GM19463 (cell line): ENCODE measurements around the gene ZNF724.
"Not testable (repeated sequence)": the region's sequence is repeated elsewhere in the genome, so short reads cannot be mapped to it uniquely, and the experiment has no call there.

Experiments used
- ATAC-seq: cut with Tn5 transposase; IDR thresholded peaks from one replicate; pipeline ENCODE4 v1.9.1; 2021; ENCODE audit warnings: mild to moderate bottlenecking, moderate library complexity; ENCODE audit not compliant: unreplicated experiment

The ZNF724 gene

GRCh38 chr19:23249911-23250649 is at the start of gene ZNF724:
Gene ZNF724, minus strand, starts transcription at chr19:23250394. Its CDS starts 152 bp downstream, at chr19:23250242.
- peak; percentile 98 for ATAC-seq

DNA sequence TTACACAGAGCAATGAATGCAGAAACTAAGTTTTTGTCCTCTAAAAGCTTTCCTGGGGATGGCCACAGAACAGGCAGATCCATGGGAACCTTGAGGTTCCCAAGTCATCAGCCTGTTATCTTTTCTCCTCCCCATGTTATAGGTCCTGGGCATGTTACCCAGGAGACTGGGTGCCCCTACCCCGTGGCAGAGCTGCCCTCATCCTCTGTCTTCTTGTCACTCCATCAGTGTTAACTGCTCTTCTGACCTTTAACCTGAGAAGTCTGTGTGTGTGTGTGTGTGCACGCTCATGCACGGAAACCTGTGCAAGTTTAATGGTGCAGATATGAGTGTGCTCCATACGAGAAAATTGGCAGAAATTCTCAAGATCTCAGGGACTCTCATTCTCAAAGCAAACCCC is 43.9 kb upstream of the ZNF724 start:
- ATAC-seq = no peak

GRCh38 chr19:23289966-23290365 is 39.8 kb upstream of the ZNF724 start:
- not testable (repeated sequence) for ATAC-seq

DNA sequence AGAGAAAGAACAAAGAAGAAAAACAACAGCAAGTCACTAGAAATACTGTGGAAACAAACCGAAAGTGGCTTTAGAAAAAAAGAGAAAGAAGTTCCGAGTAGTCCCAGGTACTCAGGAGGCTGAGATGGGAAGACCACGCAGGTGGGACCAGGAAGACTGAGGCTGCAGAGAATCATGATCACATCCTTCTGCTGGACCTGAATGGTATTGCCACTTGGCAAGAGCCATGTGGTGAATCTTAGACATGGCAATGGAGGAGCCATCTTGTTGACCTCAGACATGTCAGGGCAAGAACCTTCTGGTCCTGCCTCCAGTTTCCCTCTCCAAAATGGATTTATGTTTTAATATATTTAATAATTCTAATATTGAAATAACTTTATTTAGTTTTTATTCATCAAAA is 37.4 kb upstream of the ZNF724 start:
- no peak for ATAC-seq

GRCh38 chr19:23286477-23286876 is 36.3 kb upstream of the ZNF724 start:
- no peak for ATAC-seq

- ATAC-seq = no peak
These were observed 35.8 kb upstream of the ZNF724 start for GRCh38 chr19:23285948-23286347.

GRCh38 chr19:23285326-23285725 is 35.1 kb upstream of the ZNF724 start:
- ATAC-seq = not testable (repeated sequence)

DNA sequence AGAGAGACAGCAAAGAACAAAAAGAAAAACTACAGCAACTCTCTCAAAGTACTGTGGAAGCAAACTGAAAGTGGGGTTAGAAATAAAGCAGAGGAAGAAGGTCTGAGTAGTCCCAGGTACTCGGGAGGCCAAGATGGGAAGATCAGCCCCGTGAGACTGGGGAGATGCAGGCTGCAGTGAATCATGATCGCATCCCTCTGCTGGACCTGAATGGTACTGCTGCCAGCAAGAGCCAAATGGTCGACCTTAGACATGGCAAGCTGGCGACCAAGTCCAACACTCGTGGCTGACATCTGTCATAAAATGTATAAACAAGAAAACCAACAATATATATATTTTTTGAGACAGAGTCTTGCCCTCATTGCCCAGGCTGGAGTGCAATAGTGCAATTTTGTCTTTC is 33.7 kb upstream of the ZNF724 start:
- ATAC-seq = no peak

GRCh38 chr19:23281663-23282276 is 31.6 kb upstream of the ZNF724 start:
- no peak for ATAC-seq

DNA sequence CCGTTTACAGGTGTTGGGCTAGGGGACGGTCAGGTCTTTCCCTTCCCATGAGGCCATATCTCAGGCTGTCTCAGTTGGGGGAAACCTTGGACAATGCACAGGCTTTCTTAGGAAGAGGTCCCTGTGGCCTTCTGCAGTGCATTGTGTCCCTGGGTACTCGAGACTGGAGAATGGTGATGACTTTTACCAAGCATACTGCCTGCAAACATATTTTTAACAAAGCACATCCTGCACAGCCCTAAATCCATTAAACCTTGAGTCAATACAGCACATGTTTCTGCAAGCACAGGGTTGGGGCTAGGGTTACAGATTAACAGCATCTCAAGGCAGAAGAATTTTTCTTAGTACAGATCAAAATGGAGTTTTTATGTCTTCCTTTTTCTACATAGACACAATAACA is 27.9 kb upstream of the ZNF724 start:
- not testable (repeated sequence) for ATAC-seq

GRCh38 chr19:23273590-23274412 is 23.6 kb upstream of the ZNF724 start:
- peak; percentile 98 for ATAC-seq

DNA sequence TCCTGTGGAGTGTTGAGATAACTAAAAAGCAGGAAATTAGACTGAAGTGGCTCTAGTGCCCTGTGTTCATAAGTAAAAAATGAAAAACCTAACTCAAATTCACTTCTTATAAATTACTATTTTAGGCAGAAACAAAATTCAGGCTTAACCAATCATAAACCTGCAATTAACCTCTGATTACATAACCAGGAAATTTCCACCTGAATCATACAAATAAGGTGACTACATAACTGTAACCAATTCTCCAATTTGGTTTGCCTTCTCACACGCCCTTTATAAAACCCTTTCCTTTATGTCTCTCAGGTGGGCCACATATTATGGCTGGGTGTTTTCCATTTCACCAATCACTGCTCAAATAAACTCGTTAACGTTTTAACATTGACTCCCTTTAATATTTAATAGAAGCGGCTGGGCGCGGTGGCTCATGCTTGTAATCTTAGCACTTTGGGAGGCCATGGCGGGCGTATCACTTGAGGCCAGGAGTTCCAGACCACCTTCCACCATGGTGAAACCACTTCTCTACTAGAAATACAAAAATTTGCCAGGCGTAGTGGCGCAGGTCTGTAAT is 22.9 kb upstream of the ZNF724 start:
- no peak for ATAC-seq

GRCh38 chr19:23263870-23264590 is 13.8 kb upstream of the ZNF724 start:
- no peak for ATAC-seq

DNA sequence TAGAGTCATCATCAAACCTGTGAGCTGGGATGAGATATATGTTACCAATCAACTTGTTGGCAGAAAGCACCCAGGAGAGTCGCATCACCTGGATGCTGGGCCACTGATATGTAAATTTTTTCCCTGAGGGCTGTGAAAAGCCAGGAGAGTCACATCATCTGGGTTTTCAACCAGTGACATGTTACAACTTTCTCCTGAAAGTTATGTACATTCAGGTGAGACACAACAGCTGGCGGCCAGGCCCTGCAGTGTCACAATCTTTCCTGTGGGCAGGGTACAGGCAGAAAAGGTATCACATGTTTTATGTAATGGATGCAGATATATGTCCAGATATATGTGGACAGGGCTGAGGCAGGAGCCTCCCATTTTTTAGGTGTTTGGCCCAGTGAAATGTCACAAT is 13.2 kb upstream of the ZNF724 start:
- no peak for ATAC-seq

DNA sequence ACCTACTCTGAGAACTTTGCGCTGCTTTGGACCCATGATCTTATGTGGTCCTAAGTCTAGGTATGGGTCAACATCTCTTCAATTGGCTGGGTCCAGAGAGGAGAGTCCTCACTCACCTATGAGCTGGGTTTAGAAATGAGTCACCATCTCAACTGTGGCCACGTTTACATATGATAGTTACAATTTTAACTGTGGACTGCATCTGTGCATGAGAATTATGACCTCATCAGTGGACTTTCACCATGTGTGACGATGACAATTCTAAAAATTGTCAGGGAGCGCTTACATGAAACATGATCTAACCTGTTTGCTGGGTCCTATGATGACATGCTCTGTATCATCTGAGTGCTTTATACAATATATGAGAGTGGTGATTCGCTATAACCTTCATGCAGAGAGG is 12.7 kb upstream of the ZNF724 start:
- ATAC-seq = no peak

- ATAC-seq = no peak
These were observed 11.4 kb upstream of the ZNF724 start for GRCh38 chr19:23261496-23262020.

GRCh38 chr19:23260956-23261355 is 10.8 kb upstream of the ZNF724 start:
- no peak for ATAC-seq

GRCh38 chr19:23259961-23260360 is 9.8 kb upstream of the ZNF724 start:
- no peak for ATAC-seq

DNA sequence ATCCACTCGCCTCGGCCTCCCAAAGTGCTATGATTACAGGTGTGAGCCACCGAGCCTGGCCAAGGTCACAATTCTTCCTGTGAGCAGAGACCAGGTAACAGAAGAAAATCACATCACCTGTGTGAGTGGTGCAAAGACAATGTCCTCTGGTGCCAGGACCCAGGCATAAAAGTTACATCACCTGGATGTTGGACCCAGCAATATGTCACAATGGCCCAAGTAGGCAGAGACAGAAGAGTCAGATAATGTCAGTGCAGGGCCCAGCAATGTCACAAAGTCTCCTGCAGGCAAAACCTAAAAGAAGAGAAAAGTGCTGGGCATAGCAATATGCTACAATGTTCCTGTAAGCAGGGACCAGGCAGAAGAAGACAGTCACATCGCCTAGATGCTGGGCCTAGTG is 5.5 kb upstream of the ZNF724 start:
- no peak for ATAC-seq

DNA sequence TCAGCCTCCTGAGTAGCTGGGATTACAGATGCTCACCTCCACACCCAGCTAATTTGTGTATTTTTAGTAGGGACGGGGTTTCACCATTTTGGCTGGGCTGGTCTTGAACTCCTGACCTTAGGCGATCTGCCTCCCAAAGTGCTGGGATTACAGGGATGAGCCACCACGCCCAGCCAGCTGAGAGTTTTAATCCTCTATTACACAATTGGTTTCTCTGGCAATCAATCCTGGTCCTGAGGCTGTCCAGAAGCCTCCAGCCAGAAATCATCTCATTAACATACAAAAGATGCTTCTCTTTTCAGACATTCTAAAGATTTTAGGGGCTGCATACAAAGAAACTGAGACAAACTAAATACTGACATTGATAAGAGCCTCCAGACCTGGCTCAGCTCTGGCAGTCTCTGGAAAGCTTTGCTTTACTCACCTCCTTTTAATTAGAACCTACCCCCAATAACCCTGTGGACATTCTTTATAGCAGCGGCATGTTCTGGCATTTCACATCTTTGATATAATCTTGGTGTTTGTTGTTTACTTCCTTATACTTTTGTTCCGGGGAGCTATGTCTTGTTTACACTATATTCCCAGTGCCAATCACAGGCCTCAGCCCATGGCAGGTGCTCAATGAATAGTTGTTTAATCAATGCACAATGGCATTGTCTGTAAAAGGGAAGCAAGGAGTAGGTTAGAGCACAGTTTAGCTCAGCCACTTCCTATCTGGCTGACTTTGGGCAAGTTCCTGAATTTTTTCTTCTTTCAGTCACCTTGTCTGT is 4.1 kb upstream of the ZNF724 start:
- ATAC-seq = no peak
